ENCODE measurements around the gene TTC9C. TPM values are rescaled to one million over a fixed set of nuclear protein-coding genes. Genes with fewer than 3 reads are reported as not detected.

The TTC9C gene
- total and polyA plus RNA-seq, 12 donors, result 9.4 to 20.8 (median 13.2) TPM

GRCh38 chr11:62752994-62753735 lies 24.9 kb downstream of the TTC9C start:
- ATAC-seq (peak in 3 of 8 donors; percentile 0 to 5 (median 3)), DNase-seq (no peak)
- 74 to 75% methylated on average over 15 of the region's 15 CpGs for WGBS, 2 donors
- TF ChIP-seq CTCF (IDR thresholded peaks at IDR 0.05), result no peak
- peaks cover 7 to 42% (median 25%) of the 10 kb centered on the region in 9 donors for H3K4me1 ChIP-seq
- H3K27ac ChIP-seq, result peak overlapping the region; percentile 81 to 95 (median 91)
- H3K27me3 ChIP-seq, result no peaks in the 10 kb centered on the region
- H3K9me3 ChIP-seq, result no peaks in the 10 kb centered on the region
- H3K4me3 ChIP-seq, result peak overlapping the region; percentile 36 to 72 (median 62)
- H3K36me3 ChIP-seq, result peaks cover 0 to 39% (median 3%) of the 10 kb centered on the region in 9 donors
- intact Hi-C loops (cut with DNase I), result loop anchor here in 2 of 10 donors (2.0 kb wide), 1 partner anchor 24 kb away; the partner anchor contains the start of gene TTC9C (in 2 of the 2)

GRCh38 chr11:62753736-62754603 lies 25.7 kb downstream of the TTC9C start, which contains the start of gene ZBTB3:
Gene ZBTB3 (minus strand): TSS chr11:62754160. CDS start chr11:62753664, 496 bp downstream.
- no peaks in the 10 kb centered on the region for H3K9me3 ChIP-seq
- intact Hi-C loops (cut with DNase I), result loop anchor here in 2 of 10 donors (2.0 kb wide), 1 partner anchor 25 kb away; the partner anchor contains the start of gene TTC9C (in 2 of the 2)
- no peaks in the 10 kb centered on the region for H3K27me3 ChIP-seq
- DNase-seq (peak; percentile 95 to 99), ATAC-seq (peak; percentile 97 to 99 (median 98))
- peaks cover 0 to 31% (median 0%) of the 10 kb centered on the region in 9 donors for H3K36me3 ChIP-seq
- WGBS, 2 donors, result 1% methylated on average over 47 of the region's 47 CpGs
- H3K4me1 ChIP-seq, result peaks cover 7 to 42% (median 25%) of the 10 kb centered on the region in 9 donors
- peak within 1 kb of the TSS; percentile 36 to 72 (median 62) for H3K4me3 ChIP-seq
- peak within 1 kb of the TSS; percentile 81 to 95 (median 91) for H3K27ac ChIP-seq
- no peak for TF ChIP-seq CTCF (IDR thresholded peaks at IDR 0.05)

GRCh38 chr11:62755086-62755615 lies 26.9 kb downstream of the TTC9C start:
- Histone ChIP-seq H3K27ac (no peak overlapping the region), H3K36me3 (peaks cover 0 to 20% (median 0%) of the 10 kb centered on the region in 9 donors), H3K4me1 (peaks cover 7 to 37% (median 25%) of the 10 kb centered on the region in 9 donors), H3K4me3 (no peak overlapping the region), H3K9me3 (no peaks in the 10 kb centered on the region), H3K27me3 (no peaks in the 10 kb centered on the region)
- ATAC-seq, result no peak
- no peak for DNase-seq
- no peak for TF ChIP-seq CTCF (IDR thresholded peaks at IDR 0.05)
- intact Hi-C loops (cut with DNase I), result no loop called here
- 81 to 84% methylated on average over 10 of the region's 10 CpGs for WGBS, 2 donors

Data from heart right ventricle (tissue), 16 donors.